Skeletal muscle cell (primary cell): Measurements from ENCODE around the gene MCMBP.

ENCODE experiments used
- DNase-seq: peaks from one replicate; pipeline ENCODE4 v3.0.0-alpha.2; 2010; ENCODE audit warnings: low read depth
- H3K4me3 ChIP-seq: 2 replicates; pipeline ENCODE4 v1.5.1; 2011; ENCODE audit warnings: low read depth, mild to moderate bottlenecking, control low read depth, low read length, moderate library complexity

The MCMBP gene

DNA sequence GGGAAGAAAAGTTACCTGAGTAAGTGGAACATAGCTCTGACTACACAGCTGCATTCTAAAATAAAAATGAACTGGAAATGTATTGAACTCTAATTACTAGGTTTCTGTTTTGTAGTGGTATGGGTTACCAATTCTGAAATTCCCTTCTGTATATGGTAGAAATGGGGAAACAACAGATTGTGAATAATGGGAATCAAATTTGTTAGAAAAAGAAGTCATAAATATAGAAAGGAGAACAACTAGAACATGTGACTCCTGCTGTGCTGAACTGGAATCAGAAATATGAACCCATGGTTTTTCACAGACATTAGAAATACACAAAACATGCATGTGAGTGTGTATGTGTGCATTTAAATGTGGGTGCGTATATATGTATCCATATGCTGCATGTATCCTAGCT lies 27.0 kb downstream of the MCMBP start:
- no peak overlapping the region for H3K4me3 ChIP-seq
- DNase-seq = no peak

DNA sequence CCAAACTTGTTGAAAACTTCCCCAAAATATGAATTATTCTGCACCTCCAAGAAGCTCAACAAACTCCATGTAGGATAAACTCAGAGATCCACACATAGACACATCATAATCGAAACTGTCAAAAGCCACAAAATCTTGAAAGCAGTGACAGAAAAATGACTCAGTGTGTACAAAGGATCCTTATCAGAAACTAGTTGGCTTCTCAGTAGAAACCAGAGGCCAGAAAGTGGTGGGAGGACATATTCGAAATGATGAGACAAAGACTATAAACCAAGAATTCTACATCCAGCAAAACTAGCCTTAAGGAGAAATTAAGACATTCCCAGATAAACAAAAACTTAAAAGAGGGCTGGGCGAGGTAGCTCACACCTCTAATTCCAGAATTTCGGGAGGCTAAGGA lies 38.5 kb downstream of the MCMBP start:
- DNase-seq = no peak

DNA sequence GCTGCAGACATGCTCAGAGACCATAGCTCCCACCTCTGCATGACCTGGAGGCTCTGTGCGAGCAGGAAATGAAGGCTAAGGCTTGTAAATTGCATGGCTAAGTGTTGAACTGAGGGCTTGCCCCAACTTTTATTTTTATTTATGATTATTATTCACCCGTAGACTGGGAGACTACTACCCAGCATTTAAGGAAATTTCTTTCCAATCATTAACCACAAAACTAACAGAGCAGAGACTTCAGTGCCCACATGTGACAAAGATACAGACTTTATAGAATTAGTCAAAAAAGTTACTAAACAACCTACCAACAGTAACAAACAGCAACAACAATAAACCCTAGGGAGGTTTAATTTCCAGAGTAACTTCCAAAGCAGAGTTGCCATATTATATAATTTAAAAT lies 39.7 kb downstream of the MCMBP start:
- no peak for DNase-seq
- no peak overlapping the region for H3K4me3 ChIP-seq

More for the DNA sequence above, 38.5 kb downstream of the MCMBP start:
- H3K4me3 ChIP-seq = no peak overlapping the region

DNA sequence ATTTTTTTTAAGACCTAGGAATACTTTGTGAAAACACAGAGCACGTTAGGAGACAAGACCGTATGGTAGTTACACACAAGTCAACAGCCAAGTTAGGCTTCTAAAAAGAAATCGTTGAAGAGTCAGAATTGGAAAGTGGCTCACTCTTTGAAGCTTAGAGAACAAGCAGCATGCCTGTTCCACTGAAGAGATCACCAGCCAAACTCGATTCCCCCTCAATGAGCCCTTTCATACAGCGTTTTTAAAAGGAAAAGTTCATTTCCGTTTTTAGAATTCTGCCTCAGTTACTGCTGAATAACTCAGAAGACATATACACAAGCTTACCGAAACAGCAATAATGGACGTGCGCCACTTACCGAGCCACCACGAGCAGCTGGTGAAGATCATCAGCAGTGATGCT lies 41.0 kb downstream of the MCMBP start:
- no peak overlapping the region for H3K4me3 ChIP-seq
- DNase-seq = no peak

DNA sequence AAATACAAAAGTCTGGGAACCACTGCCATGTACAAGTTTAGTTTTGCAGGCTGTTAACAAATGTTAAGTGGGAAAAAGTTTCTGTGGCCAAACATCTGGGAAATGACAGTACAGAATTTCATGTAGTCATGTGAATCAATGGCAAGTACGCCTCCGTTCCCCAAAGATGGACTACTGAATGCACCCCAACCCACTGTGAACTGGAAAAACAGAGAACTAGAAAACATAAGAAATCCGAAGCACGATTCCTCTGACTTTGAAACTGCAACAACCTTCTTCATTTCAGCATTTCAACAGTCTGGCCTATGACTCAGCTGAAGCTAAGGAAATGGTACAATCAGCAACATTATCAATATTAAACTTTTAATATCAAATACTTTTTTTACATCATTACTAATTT lies 41.8 kb downstream of the MCMBP start:
- no peak for DNase-seq
- no peak overlapping the region for H3K4me3 ChIP-seq

DNA sequence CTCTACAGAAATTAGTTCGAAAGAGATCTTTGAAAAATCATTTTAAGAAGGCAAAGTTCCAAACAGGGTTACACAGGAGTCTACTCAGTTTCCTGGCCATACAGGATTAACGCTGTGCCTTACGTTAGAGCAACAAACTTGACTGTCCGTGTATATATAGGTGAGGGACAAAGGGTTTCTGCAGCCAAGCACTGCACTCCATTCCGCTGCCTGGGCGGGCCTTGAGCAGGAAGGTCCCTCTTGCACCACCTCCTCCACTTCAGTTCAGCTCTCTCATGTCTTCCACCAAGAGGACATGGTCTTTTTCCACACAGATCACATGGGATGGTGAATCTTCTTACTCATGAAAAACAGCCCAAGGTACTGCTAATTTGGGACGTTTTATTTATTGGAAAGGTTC lies 43.2 kb downstream of the MCMBP start:
- H3K4me3 ChIP-seq = no peak overlapping the region
- no peak for DNase-seq

DNA sequence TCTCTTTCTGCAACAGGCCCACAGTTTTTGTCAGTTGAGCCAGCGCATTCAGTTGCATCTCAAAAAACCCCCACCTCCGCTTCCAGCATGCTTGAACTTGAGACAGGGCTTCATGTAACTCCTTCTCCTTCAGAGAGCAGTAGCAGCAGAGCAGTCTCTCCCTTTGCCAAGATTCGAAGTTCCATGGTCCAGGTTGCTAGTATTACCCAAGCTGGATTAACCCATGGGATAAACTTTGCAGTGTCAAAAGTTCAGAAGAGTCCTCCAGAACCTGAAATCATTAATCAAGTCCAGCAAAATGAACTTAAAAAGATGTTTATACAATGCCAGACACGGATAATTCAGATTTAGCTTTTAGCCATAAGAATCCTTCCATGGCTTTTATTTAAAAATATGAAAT lies 45.2 kb downstream of the MCMBP start:
- DNase-seq = no peak
- H3K4me3 ChIP-seq = no peak overlapping the region

DNA sequence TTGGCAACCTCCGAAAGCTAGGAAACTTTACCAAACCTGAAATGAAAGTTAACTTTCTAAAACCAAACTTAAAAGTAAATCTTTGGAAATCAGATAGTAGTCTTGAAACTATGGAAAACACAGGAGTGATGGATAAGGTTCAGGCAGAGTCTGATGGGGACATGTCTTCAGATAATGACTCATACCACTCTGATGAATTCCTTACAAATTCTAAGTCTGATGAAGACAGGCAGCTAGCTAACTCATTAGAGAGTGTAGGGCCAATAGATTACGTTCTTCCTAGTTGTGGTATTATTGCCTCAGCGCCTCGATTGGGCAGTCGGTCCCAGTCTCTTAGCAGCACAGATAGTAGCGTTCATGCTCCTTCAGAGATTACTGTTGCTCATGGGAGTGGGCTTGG lies 45.9 kb downstream of the MCMBP start:
- no peak for DNase-seq
- no peak overlapping the region for H3K4me3 ChIP-seq

DNA sequence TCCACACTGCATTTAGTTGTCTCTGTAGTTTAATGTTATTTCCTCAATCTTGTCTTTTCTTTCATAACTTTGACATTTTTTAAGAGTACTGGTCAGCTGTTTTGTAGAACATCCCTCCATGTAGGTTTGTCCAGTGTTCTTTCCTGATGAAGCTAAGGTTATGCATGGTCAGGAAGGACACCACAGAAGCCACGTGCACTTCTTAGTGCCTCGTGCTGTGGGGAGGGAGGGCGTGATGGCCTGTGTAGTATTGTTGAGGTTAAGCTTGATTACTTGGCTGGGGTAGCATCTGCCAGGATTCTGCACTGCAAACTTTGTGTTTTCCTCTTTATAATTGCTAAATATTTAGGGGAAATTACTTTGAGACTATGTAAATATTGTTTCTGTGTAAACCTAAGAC lies 48.3 kb downstream of the MCMBP start:
- H3K4me3 ChIP-seq = no peak overlapping the region
- DNase-seq = no peak

DNA sequence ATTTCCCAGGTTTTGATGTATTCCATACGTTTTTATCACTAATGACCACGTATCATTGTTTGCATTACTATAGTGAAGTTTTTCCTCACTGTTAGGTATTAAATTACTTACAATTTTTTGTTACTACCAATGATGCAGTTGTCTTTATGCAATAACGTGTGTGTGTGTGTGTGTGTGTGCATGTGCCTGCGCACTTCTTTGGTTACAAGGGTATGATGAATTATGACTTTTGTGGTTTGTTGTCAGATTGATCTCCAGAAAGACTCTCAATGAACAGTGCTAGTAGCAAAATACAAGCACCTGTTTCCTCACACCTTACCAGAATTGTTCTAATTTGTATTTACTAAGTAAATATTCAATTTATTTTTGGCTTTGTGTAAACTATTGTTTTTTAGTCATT lies 51.5 kb downstream of the MCMBP start:
- no peak overlapping the region for H3K4me3 ChIP-seq
- no peak for DNase-seq

DNA sequence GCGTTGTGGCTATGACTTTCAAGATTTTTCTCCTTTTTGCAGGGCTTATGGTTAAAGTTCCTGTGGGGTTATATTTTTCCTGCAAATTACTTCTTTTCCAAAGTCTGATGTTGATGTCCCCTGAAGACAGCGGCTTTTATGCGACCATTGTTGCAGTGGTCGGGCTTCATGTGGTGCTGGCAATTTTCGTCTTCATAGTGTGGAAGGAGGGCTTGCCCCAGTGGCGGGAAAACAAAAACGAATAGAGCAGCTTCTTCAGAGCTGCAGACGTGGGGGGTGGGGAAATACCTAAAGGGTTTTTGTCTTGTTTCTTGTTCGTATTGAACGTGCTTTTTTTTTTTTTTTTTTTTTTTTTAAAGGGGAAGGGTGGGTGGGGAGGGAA lies 53.8 kb downstream of the MCMBP start:
- DNase-seq = no peak
- H3K4me3 ChIP-seq = peak overlapping the region; percentile 49

DNA sequence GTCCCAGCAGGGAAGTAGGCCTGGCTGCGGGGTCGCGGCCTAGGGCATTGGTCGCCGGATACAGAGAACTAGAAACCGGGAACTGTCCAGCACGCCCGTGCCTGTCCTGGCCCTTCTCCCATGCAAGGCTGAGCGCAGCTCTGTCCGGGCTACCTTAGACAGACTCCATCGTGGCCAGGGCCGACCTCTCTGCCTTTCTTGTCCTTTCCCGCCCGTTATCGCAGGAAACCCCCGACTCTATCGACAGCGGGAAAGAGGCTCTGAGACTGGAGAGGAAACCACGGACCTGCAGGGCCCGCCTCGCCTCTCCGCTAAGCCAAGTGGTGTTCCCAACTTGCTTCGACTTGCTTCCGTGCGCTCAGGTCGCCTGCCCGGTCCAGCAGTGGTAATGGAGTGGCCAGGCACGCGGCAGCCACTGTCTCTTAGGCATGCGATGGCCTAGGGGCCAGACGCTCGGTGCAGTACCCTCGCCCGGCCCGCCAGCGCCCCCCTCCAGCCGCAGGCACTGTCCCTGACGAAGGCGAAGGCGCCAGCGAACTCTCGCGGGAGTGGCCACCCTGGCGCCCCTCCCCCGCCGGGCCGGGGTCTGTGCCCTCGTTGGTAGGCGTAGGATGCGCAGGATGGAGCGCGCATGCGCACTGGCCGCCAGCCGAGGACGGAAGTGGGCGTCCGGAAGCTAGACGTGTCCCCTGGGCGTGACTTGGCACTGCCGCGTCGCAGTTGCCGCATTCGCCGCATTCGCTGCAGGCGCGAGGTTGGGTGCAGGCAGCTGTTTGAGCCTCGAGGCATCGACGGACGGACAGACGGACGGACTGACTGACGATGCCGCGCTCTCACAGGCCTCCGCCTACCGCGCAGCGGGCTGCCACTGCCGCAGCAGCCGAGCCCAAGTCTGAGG lies 54.4 kb downstream of the MCMBP start:
- H3K4me3 ChIP-seq = peak overlapping the region; percentile 49
- DNase-seq = peak; percentile 27

DNA sequence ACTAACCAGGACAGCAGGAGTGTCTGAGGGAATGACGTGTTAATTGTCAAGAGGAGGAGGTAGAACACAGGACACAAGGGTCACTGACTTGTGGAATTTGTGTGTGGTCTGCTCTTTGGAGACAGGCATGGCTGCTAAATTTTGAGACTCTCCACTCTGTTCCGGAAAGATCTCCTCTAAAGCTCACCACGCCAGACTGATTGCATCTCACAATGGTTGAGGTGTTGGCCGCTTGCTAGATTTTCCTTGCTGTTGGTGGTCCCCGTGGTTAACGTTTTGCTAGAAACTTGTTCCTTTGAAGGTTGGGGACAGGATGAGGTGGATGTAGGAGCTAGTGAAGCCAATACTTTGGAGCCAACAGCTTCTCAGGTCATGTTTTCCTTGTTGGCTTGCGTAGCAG lies 57.0 kb downstream of the MCMBP start:
- no peak for DNase-seq
- no peak overlapping the region for H3K4me3 ChIP-seq

DNA sequence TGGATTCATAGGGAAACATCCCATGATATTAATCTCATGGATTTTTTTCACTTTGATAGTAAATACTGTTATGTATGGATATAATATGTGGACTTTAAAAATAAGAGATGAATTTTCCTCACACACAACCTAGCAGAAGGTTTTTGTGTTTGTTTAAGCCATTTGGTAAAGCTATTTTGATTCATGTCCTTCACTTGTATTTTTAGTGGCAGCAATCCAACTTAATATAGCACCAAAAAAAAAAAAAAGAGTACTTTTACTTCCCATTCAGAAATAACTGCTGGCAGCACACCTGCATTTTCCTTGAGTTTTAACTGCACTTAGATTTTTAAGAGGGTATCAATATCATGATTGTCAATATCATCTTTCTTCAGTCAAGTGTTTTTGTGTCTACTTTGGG lies 60.0 kb downstream of the MCMBP start:
- H3K4me3 ChIP-seq = no peak overlapping the region
- DNase-seq = no peak

DNA sequence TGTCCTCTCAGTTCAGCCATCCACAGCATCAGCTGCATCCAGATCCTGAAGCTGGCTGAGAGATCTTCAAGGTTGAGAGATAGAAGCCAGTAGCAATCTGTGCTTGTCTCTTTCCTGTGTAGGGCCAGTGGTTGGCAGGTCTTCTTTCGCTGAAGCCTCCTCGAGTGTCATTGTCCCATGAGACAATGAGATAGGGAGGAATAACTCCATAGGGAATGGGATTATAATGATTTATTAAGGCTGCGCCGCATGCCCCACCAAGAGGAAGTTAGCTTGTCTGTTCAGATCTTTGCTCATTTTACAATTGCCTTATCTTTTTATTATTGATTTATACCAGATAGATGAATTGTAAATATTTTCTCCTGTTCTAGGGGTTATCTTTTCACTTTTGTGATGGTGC lies 61.5 kb downstream of the MCMBP start:
- DNase-seq = no peak
- no peak overlapping the region for H3K4me3 ChIP-seq

DNA sequence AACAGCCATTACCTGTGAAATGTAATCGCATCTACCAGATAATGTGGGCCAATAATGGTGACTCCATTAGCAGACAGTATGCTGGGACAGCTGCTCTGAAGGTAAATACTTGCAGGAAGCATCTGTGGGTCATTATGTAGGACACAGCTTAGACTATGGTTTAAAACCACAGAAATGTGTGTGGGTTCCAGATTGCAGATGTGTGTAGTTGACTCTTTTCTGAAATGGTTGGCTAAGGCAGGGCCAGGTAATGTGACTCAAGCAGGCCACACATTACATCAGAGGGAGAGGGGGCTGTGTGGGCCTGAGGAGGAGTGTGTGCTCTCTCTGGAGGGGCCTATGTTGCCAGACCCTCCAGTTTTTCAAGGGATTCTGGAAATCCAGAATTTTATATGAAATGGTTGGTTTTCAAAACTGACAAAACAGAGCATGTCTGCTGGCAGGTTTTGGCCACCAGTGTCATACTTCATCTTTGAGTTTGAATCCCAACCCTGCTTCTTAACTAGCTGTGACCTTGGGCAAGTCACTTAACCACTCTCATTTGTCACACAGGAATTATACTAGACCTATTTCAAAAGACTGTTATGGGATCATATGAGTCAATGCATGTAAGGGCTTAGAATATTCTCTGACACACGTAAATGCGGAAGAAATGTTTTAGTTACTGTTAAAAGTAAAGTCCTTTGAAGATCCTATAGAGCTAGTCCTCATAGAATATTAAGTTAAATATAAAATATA lies 64.5 kb downstream of the MCMBP start:
- peak; percentile 63 for DNase-seq
- no peak overlapping the region for H3K4me3 ChIP-seq

DNA sequence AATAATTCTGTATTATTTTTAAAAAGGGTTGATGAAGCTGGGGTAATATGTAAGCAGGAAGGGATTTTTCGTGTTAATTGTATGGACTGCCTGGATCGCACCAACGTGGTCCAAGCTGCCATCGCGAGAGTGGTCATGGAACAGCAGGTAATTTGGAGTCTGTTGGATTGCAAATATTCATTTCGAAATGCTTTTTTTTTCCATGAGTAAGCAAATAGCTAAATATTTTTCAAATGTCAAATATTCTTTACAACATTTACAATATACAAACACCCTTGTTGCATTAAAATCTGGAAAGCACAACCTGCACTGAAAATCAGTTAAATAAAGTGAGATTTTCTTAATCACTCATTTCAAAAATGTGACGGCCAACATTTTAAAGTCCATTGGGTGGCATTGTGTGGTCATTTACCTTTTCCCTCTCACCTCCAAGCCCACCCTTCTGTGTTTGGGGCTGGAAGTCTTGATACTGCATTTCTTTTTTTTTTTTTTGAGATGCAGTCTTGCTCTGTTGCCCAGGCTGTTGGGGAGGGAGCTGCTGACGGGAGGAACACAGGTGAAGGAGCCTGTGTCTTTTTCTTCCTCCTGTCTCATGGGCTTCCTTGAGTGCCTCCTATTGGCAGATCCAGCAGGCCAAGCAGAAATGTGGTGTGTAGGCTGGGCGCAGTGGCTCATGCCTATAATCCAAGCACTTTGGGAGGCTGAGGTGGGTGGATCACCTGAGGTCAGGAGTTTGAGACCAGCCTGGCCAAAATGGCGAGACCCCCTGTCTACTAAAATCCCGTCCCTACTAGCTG lies 66.1 kb downstream of the MCMBP start:
- DNase-seq = no peak
- H3K4me3 ChIP-seq = no peak overlapping the region

DNA sequence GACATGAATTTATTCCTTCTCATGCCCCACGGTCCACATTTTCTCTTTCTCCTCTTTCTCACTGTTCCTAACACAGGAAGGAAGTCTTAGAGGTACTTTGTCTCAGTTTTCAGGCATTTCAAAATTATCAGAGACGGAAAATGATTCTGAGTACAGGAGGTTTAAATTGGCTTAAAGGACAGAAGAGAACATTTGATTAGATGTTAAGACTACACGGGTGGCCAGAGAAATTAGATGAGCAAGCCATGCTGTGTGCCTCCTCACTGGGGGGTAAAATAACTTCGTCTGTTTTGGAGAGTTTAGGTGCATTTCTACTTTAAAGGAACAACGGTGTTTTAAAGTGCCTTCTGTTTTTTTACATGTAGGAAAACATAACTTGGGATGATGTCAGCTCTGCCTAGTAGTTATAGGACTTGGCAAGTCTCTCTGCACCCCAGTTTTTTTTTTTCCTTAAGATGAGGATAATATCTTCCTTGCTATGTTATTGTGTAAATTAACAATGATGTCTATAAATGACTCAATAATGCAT lies 66.9 kb downstream of the MCMBP start:
- DNase-seq = no peak
- no peak overlapping the region for H3K4me3 ChIP-seq

DNA sequence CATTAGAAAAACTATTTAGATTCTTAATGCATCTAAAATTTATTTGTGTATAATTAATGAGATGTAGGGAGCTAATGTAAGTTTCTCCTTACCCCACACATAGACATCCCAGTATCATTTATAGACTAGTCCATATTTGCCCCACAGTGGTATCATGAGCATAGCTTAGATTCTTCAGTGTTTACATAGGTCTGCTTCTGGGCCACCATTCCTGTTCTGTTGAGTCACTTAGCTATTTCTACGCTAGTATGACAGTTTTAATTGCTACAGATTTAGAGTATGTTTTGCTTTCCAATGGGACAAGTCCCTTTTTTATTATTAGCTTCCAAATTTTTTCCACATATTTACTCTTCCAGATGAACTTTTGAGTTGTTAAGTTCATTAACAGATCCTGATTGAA lies 69.4 kb downstream of the MCMBP start:
- no peak for DNase-seq
- no peak overlapping the region for H3K4me3 ChIP-seq

DNA sequence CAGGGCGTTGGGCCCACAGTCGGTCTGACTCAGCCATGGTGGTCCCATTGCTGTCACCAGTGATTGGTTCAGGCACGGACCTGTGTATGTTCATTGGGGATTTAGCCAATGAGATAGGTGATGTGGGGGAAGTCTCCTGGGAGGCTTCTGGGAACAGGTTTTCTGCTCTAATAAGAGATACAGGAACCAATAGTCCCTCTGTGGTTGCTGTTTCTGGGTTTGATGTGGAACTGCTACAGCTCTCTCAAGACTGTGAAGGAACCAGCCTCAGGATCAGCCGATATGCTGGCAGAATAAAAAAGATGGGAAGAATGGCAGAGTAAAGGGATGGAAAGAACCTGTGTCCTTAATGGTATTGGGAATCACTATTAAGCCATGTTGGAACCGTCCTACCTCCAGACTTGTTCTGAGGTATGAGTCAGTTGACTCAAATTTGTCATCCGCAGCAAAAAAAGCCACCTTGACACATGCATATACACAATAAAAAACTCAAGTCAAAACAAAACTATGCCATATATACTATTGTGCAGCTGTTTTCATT lies 70.6 kb downstream of the MCMBP start:
- no peak for DNase-seq
- H3K4me3 ChIP-seq = no peak overlapping the region
